ENCODE results near the gene ZNF319. TPM values are rescaled to one million over a fixed set of nuclear protein-coding genes. Genes with fewer than 3 reads are reported as not detected.

ZNF319 gene
- total and polyA plus RNA-seq, 2 of the 4 experiments (the other 2 are of a cell fraction), result 0.90 to 6.3 TPM

DNA sequence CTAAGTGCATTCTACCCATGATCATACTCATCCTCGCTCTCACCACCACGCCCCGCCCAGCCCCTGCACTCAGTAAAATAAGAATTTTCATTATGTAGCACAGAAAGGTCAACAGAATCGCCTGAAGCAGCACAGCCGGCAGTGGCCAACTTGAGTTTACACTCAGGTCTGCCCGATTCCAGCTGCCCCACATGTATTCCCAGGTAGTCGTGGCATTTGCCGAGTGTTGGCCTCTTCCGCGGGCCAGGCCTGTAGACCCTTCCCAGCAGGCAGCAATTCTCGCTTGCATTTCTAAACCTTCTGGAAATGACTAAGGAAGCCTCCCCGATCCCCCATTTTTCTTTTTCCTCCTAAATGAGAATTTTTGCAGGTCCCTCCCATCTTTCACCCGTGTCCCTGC lies 30.2 kb downstream of the ZNF319 start:
- H3K4me2 ChIP-seq (ENCODE audit: low read depth, low read length), result no peak overlapping the region
- H3K36me3 ChIP-seq (ENCODE audit: control insufficient read depth, insufficient read depth, low read length), result no peaks in the 10 kb centered on the region
- H3K23ac ChIP-seq (ENCODE audit: low read depth, low read length), result no peak overlapping the region
- H3K18ac ChIP-seq (ENCODE audit: low read depth, low read length), result no peak overlapping the region
- H2BK5ac ChIP-seq (ENCODE audit: low read depth, low read length, poor library complexity, severe bottlenecking), result no peak overlapping the region
- CTCF ChIA-PET, result no interaction called here
- H2AK9ac ChIP-seq (replicated peaks; ENCODE audit: low read depth, low read length, poor library complexity), result no peak overlapping the region
- H4K91ac ChIP-seq (ENCODE audit: insufficient read depth, low read depth, low read length), result no peak overlapping the region
- POLR2A ChIA-PET (ENCODE audit: unreplicated experiment), result no interaction called here
- no peak overlapping the region for H4K8ac ChIP-seq (ENCODE audit: low read depth in 2 of 2, low read length in 2 of 2)
- in situ Hi-C loops (cut with MboI; ENCODE audit: low sequenced_read_pairs) (no loop called here), dilution Hi-C loops (cut with HindIII; ENCODE audit: low sequenced_read_pairs, unreplicated experiment) (no loop called here), intact Hi-C loops (cut with micrococcal nuclease) (no loop called here)
- H2BK15ac ChIP-seq (ENCODE audit: low read depth, low read length), result no peak overlapping the region
- WGBS, 2 experiments (ENCODE audit: extremely low coverage in 2 of 2, insufficient read length in 1 of 2), result 53% methylated on average over 6 of the region's 13 CpGs; no CpG with 5 or more reads in 1 of the 2 experiments
- H4K20me1 ChIP-seq (ENCODE audit: insufficient read depth, low read length), result no peaks in the 10 kb centered on the region
- no peaks in the 10 kb centered on the region; the same call in 1 of the 2 replicates for H3K4me1 ChIP-seq (ENCODE audit: control insufficient read depth, insufficient read depth, low read length)
- no peak overlapping the region for H3K9ac ChIP-seq (ENCODE audit: low read depth, low read length)
- peaks cover 41% of the 10 kb centered on the region for H3K27me3 ChIP-seq (ENCODE audit: control insufficient read depth, insufficient read depth, low read length)
- no peak overlapping the region for H3K27ac ChIP-seq (ENCODE audit: insufficient read depth, low read length)
- no peaks in the 10 kb centered on the region for H3K9me1 ChIP-seq (ENCODE audit: insufficient read depth, low read length)
- H3K79me1 ChIP-seq (ENCODE audit: low read depth in 1 of 2, low read length in 2 of 2), result no peaks in the 10 kb centered on the region
- no peak overlapping the region for H3K4me3 ChIP-seq (ENCODE audit: insufficient read depth, low read depth, low read length)
- TF ChIP-seq BHLHE40 (IDR thresholded peaks at IDR 0.05; ENCODE audit: low read depth, low read length) (no peak), RFX5 (IDR thresholded peaks at IDR 0.05; ENCODE audit: low read depth, low read length) (no peak), MXI1 (IDR thresholded peaks at IDR 0.05; ENCODE audit: borderline replicate concordance, low read depth, low read length) (no peak), RAD21 (IDR thresholded peaks at IDR 0.05; ENCODE audit: low read length) (no peak), POLR2A (IDR thresholded peaks at IDR 0.05; ENCODE audit: low read depth, low read length) (no peak), MAFK (IDR thresholded peaks at IDR 0.05; ENCODE audit: low read depth, low read length) (no peak), MAZ (IDR thresholded peaks at IDR 0.05; ENCODE audit: borderline replicate concordance, low read depth, low read length) (no peak), RCOR1 (IDR thresholded peaks at IDR 0.05; ENCODE audit: insufficient replicate concordance, low read length) (no peak), CHD1 (IDR thresholded peaks at IDR 0.05; ENCODE audit: low read depth, low read length) (no peak), CEBPB (IDR thresholded peaks at IDR 0.05; ENCODE audit: low read depth, low read length) (no peak), NFE2L2 (IDR thresholded peaks at IDR 0.05; ENCODE audit: low read depth, low read length) (no peak), SMC3 (IDR thresholded peaks at IDR 0.05; ENCODE audit: low read depth, low read length) (no peak), FOS (IDR thresholded peaks at IDR 0.05; ENCODE audit: low read depth, low read length) (no peak)
- TF ChIP-seq, protein P1, sequence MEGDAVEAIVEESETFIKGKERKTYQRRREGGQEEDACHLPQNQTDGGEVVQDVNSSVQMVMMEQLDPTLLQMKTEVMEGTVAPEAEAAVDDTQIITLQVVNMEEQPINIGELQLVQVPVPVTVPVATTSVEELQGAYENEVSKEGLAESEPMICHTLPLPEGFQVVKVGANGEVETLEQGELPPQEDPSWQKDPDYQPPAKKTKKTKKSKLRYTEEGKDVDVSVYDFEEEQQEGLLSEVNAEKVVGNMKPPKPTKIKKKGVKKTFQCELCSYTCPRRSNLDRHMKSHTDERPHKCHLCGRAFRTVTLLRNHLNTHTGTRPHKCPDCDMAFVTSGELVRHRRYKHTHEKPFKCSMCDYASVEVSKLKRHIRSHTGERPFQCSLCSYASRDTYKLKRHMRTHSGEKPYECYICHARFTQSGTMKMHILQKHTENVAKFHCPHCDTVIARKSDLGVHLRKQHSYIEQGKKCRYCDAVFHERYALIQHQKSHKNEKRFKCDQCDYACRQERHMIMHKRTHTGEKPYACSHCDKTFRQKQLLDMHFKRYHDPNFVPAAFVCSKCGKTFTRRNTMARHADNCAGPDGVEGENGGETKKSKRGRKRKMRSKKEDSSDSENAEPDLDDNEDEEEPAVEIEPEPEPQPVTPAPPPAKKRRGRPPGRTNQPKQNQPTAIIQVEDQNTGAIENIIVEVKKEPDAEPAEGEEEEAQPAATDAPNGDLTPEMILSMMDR (conservative IDR thresholded peaks at IDR 0.05; ENCODE audit: low read depth, low read length), result no peak
- TF ChIP-seq, protein P2, sequence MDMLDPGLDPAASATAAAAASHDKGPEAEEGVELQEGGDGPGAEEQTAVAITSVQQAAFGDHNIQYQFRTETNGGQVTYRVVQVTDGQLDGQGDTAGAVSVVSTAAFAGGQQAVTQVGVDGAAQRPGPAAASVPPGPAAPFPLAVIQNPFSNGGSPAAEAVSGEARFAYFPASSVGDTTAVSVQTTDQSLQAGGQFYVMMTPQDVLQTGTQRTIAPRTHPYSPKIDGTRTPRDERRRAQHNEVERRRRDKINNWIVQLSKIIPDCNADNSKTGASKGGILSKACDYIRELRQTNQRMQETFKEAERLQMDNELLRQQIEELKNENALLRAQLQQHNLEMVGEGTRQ (IDR thresholded peaks at IDR 0.05; ENCODE audit: low read depth, low read length), result no peak
- TF ChIP-seq, protein P3, sequence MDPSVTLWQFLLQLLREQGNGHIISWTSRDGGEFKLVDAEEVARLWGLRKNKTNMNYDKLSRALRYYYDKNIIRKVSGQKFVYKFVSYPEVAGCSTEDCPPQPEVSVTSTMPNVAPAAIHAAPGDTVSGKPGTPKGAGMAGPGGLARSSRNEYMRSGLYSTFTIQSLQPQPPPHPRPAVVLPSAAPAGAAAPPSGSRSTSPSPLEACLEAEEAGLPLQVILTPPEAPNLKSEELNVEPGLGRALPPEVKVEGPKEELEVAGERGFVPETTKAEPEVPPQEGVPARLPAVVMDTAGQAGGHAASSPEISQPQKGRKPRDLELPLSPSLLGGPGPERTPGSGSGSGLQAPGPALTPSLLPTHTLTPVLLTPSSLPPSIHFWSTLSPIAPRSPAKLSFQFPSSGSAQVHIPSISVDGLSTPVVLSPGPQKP (IDR thresholded peaks at IDR 0.05; ENCODE audit: borderline replicate concordance, low read depth, low read length), result no peak
- H3K9me3 ChIP-seq (ENCODE audit: control insufficient read depth, insufficient read depth, low read length), result peaks cover 2% of the 10 kb centered on the region; the same call in 1 of the 2 replicates
- no peak for DNase-seq
- no peak overlapping the region for H2BK20ac ChIP-seq (ENCODE audit: low read depth, low read length)
- BruUV-seq (replicated peaks), result no TSS peak
- no peak overlapping the region for H2AK5ac ChIP-seq (ENCODE audit: low read depth, low read length)
- H3K14ac ChIP-seq (replicated peaks; ENCODE audit: low read depth, low read length), result no peak overlapping the region
- no peak overlapping the region for H2BK120ac ChIP-seq (ENCODE audit: low read depth, low read length)
- ATAC-seq (ENCODE audit: low read depth), result no peak
- no peak overlapping the region for H2AFZ ChIP-seq (replicated peaks; ENCODE audit: low read length, poor library complexity)
- no peak overlapping the region for H3K4ac ChIP-seq (ENCODE audit: low read depth, low read length)
- H3K56ac ChIP-seq (ENCODE audit: extremely low read depth, insufficient read depth, low read length), result no peak overlapping the region
- H4K5ac ChIP-seq (ENCODE audit: low read depth, low read length), result no peak overlapping the region
